Non-pigmented ciliary epithelial cell (primary cell): Measurements from ENCODE around the gene APBB1.

Experiments used
- DNase-seq: peaks from one replicate; pipeline ENCODE4 v3.0.0-alpha.2; 2010; ENCODE audit warnings: low read depth

Gene APBB1

DNA sequence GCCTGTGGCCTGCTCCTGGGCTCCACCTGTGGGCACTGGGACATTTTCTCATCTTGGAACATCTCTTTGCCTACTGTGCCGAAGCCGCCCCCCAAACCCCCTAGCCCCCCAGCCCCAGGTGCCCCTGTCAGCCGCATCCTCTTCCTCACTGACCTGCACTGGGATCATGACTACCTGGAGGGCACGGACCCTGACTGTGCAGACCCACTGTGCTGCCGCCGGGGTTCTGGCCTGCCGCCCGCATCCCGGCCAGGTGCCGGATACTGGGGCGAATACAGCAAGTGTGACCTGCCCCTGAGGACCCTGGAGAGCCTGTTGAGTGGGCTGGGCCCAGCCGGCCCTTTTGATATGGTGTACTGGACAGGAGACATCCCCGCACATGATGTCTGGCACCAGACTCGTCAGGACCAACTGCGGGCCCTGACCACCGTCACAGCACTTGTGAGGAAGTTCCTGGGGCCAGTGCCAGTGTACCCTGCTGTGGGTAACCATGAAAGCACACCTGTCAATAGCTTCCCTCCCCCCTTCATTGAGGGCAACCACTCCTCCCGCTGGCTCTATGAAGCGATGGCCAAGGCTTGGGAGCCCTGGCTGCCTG is 27.3 kb downstream of the APBB1 start:
- DNase-seq, result no peak

DNA sequence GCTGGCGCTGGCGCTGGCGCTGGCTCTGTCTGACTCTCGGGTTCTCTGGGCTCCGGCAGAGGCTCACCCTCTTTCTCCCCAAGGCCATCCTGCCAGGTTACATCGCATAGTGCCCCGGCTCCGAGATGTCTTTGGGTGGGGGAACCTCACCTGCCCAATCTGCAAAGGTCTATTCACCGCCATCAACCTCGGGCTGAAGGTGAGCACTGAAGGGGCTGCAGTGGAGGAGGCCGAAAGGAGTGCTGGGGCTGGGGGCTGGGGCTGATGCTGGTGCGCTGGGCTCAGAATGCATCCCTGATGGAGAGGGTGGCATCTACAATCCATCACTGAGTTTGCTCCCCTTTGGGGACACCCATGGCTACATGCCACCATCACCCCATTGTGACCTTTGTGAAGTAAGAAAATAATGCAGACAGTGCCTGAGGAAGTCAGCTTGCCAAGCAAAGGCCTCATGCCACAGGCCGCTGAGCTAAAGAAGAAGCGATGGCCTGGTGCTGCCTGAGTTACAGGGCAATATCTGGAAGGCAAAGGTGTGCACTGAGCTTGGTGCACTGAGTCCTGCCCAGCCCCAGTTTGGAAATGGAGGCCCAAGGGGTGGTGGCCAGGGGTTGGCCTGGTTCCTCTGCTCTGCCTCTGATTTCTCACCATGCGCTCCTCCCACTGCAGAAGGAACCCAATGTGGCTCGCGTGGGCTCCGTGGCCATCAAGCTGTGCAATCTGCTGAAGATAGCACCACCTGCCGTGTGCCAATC is 28.0 kb downstream of the APBB1 start:
- DNase-seq, result no peak

DNA sequence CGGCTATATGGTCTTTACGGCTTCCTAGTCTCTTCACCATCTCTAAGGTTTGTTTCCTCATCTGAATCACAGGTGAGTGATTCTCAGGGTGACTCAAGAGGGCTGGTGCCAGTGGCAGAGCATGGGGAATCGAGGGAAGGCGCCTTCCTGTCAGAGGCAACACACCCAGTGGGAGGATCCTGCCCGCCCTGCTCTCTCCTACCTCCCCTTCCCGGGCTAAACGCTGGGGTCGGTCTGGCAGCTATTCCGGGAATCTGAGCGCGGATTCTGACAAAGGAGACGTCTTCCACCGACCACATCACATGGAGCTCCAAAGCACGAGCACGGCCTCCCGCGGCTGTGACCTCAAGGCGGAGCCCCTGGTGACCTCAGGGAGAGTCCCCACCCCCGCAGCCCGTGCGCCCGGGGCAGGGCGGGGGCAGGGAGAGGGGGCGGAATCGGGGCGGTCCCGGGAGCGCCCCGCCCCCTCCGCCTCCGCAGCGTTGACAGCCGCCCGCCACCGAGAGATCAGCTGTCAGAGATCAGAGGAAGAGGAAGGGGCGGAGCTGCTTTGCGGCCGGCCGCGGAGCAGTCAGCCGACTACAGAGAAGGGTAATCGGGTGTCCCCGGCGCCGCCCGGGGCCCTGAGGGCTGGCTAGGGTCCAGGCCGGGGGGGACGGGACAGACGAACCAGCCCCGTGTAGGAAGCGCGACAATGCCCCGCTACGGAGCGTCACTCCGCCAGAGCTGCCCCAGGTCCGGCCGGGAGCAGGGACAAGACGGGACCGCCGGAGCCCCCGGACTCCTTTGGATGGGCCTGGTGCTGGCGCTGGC is 28.8 kb downstream of the APBB1 start, which contains the start of gene SMPD1:
Gene SMPD1, plus strand, starts transcription at position 570 of the 813 bp plus-strand sequence. Its CDS starts 125 bp downstream, at position 695.
- peak; percentile 19 for DNase-seq

DNA sequence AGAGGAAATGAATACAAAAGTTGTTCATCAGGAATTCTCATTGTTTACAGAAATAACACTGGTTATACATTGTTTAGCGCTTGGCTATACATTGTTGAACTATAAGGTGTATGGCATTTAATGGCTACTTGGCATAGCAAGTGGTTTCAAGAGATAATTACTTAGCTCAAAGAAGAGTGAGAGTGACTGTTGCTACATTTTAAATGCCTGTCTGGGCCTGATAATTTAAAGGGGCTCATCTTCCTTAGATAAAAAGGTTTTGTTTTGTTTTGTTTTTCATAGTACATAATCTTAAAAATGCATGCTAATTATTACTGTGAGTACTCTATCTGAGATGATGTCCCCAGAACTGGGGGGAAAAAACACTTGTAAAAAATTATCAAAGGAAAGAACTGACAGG is 30.1 kb downstream of the APBB1 start:
- DNase-seq, result no peak

DNA sequence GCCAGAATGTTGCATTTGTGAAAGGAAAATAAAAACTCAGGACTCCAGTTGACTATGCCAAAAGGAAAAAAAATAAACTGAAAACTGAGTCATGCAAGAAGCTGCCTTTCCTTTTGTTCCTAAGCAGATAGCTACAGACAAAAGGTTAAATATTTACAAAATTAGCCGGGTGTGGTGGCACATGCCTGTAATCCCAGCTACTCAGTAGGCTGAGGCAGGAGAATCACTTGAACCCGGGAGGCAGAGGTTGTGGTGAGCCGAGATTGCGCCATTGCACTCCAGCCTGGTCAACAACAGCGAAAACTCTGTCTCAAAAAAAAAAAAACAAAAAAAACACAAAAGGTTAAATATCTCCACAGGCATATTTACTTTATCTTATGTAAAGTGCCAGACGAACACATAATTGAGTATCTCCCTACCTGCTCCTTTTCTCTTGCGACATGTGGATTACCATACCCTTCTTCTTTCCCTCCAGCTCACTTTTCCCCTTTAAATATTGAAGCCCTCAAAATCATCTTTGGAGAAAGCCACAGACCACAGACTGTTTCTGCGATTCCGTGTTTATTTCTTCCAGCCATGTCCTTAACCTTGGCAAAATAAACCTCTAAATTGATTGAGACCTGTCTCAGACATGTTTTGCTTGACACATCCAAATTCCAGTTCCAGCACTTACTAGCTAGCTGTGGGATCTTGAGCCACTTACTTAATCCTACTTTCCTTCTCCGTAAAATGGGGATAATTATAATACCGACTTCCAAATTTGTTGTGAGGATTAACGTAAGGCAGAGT is 30.9 kb downstream of the APBB1 start:
- DNase-seq, result no peak

DNA sequence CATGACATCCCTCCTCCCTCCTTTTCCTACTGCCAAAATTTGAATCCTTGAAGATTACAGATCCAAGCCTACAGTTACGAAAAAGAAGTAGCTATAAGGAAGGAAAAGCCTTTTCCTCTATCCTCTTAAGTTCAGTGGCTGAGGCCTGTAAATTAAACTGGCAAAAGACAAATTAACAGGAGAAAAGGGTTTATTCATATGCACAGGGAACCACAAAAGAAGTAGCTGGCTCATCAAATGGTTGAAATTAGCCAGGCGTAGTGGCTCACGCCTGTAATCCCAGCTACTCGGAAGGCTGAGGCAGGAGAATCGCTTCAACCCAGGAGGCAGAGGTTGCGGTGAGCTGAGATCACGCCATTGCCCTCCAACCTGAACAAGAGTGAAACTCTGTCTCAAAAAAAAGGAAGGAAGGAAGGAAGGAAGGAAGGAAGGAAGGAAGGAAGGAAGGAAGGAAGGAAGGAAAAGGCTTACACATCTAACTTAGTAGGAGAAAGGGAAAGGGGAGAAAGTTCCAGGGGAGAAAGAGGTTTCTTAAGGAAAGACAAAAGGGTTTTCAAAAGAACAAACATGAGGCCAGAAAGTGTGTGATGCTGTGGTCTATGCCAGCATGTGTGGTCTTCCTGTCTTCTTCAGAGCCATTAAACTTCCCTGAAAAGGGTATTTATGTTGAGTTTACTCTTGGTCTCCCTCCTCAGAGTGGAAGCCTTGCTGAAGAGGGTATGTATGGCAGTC is 33.7 kb downstream of the APBB1 start:
- no peak for DNase-seq

DNA sequence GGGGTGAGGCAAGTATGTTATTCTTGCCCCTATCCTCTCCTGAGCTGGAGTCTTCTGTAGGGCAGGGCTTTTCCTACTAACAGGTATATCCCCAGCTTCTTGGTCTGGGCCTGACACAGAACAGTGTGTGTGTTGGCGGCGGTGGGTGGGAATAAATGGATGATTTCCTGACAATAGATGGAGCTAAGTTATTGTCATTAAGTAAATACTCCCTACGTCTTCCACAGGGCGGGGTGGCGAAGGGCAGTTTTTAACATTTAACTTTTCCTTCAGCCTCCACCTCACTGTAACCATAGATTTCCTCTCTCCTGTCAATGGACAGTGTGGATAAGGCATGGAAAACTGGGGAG is 40.3 kb downstream of the APBB1 start:
- DNase-seq, result no peak

DNA sequence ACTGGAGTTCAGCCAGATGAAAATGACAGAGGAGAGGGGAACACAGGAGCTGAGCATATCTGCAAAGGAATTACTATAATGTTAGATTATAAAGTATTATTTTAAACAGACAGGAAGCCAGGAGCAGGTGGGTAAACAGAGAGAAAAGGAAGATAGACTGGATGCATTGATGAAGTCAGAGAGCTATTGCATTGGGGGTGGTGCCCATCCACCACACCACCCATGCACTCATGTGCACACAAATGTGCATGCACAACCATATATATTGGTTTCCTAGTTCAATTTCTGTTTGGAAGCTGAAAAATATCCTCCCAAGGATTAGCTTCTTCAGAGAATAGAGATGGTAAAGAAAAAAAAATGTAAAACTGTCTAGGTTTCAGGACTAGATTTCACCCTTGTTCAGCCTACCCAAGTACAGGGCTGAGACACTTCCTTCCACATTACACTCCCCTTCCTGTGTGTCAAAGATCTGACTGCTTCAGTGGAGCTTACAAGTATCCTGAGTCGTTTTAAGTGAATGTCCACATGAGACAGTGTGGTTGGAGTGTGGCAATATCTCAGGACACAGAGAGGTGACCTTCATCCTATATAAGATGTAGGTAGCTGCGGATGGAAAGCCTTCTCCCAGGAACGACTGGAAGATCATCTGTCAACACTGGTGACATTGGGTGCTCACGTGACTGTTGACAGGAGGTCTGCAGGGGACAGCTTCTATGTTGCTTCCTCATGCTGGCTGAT is 40.8 kb downstream of the APBB1 start:
- DNase-seq, result no peak

DNA sequence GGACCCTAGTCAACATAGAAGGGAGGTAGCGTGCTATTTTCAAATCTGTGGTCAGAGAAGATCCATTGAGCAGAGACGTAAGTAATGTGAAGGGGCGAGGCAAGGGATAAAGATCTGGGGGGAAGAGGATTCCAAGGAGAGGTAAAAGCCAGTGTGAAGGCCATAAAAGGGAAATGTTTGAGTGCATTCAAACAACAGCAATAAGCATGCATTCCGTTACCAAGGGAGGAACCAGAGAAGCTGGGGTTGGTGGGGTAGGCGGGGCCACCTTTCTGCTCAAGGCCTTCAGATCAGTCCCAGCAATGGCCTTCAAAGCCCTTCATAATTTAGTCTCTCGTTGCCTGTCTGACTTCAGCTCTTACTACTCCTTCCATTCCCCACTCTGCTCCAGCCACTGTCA is 47.1 kb downstream of the APBB1 start:
- no peak for DNase-seq

DNA sequence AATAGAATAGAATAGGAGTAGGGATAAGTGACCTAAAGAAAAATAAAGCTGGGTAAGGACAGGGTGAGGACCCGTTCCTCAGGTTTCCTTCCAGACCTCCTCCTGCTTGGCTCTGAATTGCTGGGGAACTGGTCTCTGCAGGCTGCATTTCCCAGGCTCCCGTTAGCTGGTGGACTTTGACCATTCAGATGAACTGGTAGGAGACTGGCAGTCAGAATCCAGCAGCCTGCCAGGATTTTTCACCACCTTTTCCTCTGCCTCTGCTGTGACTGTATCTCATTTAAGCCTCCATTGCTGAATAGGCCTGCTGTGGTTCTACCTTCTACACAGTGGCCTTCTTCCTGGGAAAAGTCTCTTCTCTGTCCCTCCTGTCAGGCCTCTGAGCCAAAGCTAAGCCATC is 53.2 kb downstream of the APBB1 start:
- no peak for DNase-seq

DNA sequence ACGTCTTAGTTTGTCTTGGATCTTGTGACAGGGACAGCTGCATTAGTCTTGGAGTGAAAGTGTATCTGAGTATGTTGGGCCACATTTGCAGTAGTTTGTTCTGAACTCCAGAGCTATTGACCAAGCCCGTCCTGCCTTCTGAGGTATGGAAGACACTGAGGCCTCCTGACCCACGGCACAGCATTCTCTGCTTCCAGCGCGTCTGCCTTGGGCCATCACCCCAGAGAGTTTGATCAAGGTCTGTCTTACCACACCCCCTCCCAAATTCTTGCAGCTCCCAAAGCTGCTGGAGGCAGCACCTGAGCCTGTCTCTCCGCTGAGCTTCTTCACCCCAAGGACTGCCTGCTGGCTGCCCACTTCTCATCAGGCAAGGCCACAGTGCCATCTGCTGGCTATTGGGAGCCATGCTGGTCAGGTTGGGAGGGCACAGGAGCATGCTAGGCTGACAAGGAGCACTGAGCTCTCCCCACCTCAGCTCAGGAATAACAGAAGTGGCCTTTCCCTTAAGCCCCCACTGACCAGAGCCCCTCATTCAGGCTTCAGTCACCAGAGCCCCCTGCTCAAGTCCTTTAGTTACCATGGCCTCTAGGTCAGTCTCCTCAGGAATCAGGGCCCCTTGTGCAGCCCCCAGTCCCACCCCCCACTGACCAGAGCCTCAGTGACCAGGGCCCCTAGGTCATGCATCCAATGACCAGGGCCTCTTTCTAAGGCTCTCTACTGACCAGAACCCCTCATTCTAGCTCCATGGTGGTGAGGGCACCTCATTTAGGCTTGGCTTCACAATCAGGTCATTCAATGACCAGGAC is 55.8 kb downstream of the APBB1 start:
- DNase-seq, result peak; percentile 53

DNA sequence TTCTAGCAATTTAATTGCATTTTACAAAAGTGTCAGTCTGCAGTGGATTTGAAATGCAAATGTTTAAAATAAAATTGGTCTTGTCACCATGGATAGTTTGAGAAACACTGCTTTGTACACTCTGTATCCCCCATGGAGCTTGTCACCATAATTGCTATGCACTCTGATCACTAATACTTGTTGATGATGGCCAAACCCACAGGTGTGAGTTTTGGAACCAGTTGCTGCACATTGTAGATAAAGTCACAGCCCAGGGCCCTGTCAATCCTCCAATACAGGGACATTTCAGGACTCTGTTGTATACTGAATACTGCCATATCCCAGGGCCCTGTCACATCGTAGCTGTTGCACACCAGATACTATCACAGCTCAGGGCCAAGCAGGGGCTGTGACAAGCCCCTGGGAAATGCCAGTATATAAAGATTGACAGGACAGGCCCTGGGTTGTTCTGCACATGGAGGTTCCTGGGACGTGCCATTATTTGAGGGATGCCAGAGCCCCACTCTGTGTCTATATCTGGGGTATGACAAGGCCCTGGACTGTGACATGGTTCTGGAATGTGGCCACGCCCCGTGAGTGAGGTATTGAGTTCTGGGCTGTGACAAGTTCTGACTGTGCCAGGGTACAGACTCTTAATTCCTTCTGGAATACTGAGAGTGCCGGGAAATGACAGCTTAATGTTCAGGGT is 56.6 kb downstream of the APBB1 start:
- DNase-seq, result no peak

DNA sequence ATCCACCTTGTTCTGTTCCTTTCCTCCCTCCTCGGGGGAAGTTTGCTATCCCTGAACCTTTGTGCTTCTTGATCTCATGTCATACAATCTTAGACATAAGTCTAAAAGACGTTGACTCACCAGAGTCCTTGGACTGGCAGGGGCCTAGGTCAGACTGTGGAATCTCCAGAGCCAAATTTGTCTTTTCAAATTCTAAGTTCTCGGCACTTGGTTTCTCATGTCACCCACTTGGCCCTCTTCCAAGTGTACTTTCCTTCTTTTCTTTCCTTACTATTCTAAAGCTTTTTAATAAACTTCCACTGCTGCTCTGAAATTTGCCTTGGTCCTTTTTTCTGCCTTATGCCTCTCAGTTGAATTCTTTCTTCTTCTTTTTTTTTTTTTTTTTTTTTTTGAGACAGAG is 58.7 kb downstream of the APBB1 start:
- no peak for DNase-seq

DNA sequence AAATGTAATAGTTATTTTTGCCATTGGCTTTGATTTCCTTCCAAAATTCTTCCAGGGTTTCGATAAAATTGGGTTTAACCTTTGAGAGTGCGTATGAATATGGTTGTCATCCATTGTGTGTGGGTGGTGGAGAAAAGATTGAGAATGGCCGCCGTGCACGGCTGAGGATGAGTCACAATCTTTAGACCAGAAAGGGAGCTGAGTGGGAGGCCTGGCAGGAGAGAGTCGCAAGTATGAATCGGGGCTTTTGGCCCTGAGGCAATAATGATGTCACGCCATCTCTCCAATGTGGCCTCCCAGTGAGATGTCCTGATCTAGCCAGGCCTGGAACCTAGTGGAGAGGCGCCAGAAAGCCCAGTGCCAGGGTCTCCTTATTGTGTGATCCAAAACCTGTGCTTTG is 61.7 kb downstream of the APBB1 start:
- peak; percentile 74 for DNase-seq

DNA sequence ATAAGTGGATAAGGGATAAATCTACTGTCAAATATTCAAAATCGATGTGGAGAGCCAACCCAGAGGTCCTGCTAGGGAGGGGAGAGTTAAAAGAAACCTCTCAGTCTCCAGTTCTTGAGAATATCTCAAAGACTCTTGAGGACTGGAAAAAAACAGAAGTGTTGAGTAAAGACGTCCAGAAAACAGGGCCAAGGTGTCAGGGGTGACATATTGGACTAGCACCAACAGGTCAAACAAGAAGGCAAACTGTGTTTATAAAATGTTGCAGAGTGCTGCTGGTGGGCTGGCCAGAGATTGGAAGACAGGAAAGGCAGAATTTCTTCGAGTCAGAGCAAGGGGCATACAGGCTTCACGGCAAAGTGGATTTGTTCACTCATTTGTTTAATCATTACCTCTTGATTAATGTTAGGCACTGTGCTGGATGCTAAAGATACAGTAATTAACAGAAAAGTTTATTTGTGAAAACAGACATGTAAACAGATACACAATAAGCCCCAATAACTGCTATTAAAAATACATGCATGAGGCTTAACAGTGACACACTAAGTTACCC is 62.3 kb downstream of the APBB1 start:
- no peak for DNase-seq

DNA sequence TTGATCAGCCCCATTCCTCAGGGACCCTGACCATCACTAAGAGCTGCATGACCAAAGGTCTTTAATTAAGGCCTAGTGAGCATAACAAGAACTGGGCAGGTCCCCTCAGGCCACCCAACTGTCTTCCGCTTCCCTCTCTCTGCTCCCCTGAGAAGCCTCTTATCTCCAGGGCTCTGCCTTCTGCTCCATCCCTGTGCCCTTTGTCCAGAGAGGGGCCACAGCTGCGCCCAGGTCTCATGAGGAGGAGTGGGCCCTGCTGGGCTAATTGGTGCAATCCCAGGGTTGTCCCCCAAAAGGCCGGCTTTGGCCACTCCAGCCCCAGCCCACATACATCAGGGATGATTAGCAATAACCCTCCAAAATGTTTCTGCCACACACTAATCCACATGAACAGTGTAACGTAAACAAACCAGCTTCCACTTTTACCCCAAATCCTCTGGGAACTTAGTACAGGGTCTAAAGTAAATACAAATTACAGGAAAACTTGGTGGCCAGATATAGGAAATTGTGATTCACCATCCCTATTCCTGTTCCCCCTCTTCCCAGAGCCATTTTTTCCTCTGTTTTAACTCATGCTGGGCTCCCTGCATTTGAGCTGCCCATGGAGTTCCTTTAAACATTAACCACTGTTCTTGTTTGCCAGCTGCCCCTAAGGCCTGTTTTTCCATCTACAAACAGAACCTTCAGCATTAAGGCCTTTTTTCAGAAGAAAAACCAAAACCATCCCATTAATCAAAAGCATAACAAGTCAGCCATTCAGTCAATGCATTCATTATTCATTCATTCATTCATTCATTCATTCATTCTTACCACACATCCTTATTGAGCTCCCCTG is 64.0 kb downstream of the APBB1 start:
- DNase-seq, result no peak

DNA sequence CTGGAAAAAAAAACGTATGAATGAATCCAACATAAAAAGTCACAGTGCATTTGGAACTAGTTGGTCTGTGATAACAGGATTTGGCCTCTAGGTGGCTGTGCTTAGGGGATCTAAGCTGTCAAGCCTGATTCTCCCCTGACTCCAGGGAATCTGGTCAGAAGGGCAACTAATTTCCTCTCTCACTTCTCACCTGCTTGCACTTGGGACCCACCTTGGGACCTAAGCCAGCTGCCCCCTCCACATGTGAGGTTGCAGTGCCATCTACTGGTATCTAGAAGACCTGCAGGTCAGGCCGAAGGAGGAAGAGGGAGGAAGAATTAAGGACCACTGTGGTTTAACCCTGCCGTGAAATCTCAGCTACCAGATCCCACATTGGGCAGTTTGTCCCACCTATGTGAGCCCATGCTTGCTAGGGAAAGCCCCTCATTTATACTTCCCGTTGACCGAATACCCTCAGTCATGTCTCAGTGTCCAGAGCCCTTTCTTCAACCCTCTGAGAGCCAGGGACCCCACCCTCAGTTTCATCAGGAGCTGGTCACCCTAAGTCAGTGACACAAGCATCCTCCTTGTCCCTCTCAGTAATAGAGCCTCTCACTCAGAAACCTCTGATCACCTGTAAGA is 65.4 kb downstream of the APBB1 start:
- DNase-seq, result peak; percentile 13
